Activated T-cell treated with anti-CD3 and anti-CD28 coated beads, Interleukin-2, amount 50 U/mL, for 72 hours (primary cell): Measurements from ENCODE around the gene UMODL1. TPM values are rescaled to one million over a fixed set of nuclear protein-coding genes. Genes with fewer than 3 reads are reported as not detected.

ENCODE experiments used
- ATAC-seq, 2 donors: fragments of 150-1000 bp; cut with Tn5 transposase; replicated peaks in 1 of 2; 2 replicates each; pipeline ENCODE4 v1.10.0; 2021; ENCODE audit warnings: moderate library complexity in 2 of 2, mild to moderate bottlenecking in 1 of 2
- DNase-seq, 2 donors: peaks; one replicate each; pipeline ENCODE4 v3.0.0; 2021 to 2022; ENCODE audit warnings: mixed read lengths in 1 of 2
- H3K27ac Mint-ChIP-seq: one replicate; pipeline ENCODE4 v1.8.0; 2022; ENCODE audit warnings: mild to moderate bottlenecking, moderate library complexity, mixed read lengths
- H3K27me3 Mint-ChIP-seq: one replicate; pipeline ENCODE4 v1.8.0; 2022; ENCODE audit warnings: low read depth, mixed read lengths
- H3K36me3 Mint-ChIP-seq, 2 donors: one replicate each; pipeline ENCODE4 v1.8.0; 2022; ENCODE audit warnings: mixed read lengths in 2 of 2, mild to moderate bottlenecking in 1 of 2; ENCODE audit not compliant: insufficient read depth in 2 of 2
- H3K4me1 Mint-ChIP-seq: one replicate; pipeline ENCODE4 v1.8.0; 2022; ENCODE audit warnings: low read depth, mixed read lengths
- H3K4me3 Mint-ChIP-seq, 2 donors: one replicate each; pipeline ENCODE4 v1.8.0; 2022; ENCODE audit warnings: mild to moderate bottlenecking in 2 of 2, mixed read lengths in 2 of 2, moderate library complexity in 2 of 2
- H3K9me3 Mint-ChIP-seq, 2 donors: one replicate each; pipeline ENCODE4 v1.8.0; 2022; ENCODE audit warnings: mixed read lengths in 2 of 2
- total RNA-seq, 2 donors: library from RNA; stranded (reverse); gene quantifications; one replicate each; pipeline ENCODE4 v1.2.3, GENCODE V29; 2022

UMODL1 gene
- total RNA-seq, 2 donors from 2014 or later, result 0.39 to 0.89 TPM

GRCh38 chr21:42032266-42032665 is 38.9 kb upstream of the UMODL1 start:
- H3K27ac Mint-ChIP-seq, result no peak overlapping the region
- H3K36me3 Mint-ChIP-seq, result no peaks in the 10 kb centered on the region
- H3K27me3 Mint-ChIP-seq, result no peaks in the 10 kb centered on the region
- no peaks in the 10 kb centered on the region for H3K4me1 Mint-ChIP-seq
- no peak overlapping the region for H3K4me3 Mint-ChIP-seq
- ATAC-seq, result no peak
- no peaks in the 10 kb centered on the region for H3K9me3 Mint-ChIP-seq
- no peak for DNase-seq

- no peaks in the 10 kb centered on the region for H3K36me3 Mint-ChIP-seq
- H3K4me1 Mint-ChIP-seq, result no peaks in the 10 kb centered on the region
- no peak overlapping the region for H3K4me3 Mint-ChIP-seq
- ATAC-seq (no peak), DNase-seq (no peak)
- H3K9me3 Mint-ChIP-seq, result no peaks in the 10 kb centered on the region
- H3K27me3 Mint-ChIP-seq, result no peaks in the 10 kb centered on the region
- no peak overlapping the region for H3K27ac Mint-ChIP-seq
Observed at GRCh38 chr21:42032968-42033367, 38.1 kb upstream of the UMODL1 start.

GRCh38 chr21:42036313-42036712 is 34.8 kb upstream of the UMODL1 start:
- no peak for DNase-seq
- no peaks in the 10 kb centered on the region for H3K9me3 Mint-ChIP-seq
- H3K36me3 Mint-ChIP-seq, result no peaks in the 10 kb centered on the region
- no peak overlapping the region for H3K4me3 Mint-ChIP-seq
- no peaks in the 10 kb centered on the region for H3K27me3 Mint-ChIP-seq
- H3K27ac Mint-ChIP-seq, result no peak overlapping the region
- H3K4me1 Mint-ChIP-seq, result no peaks in the 10 kb centered on the region
- no peak for ATAC-seq

GRCh38 chr21:42037516-42037915 is 33.6 kb upstream of the UMODL1 start:
- H3K27me3 Mint-ChIP-seq, result no peaks in the 10 kb centered on the region
- H3K4me1 Mint-ChIP-seq, result no peaks in the 10 kb centered on the region
- ATAC-seq (no peak), DNase-seq (no peak)
- no peaks in the 10 kb centered on the region for H3K9me3 Mint-ChIP-seq
- no peak overlapping the region for H3K4me3 Mint-ChIP-seq
- H3K36me3 Mint-ChIP-seq, result no peaks in the 10 kb centered on the region
- H3K27ac Mint-ChIP-seq, result no peak overlapping the region

GRCh38 chr21:42037943-42038342 is 33.2 kb upstream of the UMODL1 start:
- DNase-seq (no peak), ATAC-seq (no peak)
- H3K27ac Mint-ChIP-seq, result no peak overlapping the region
- no peak overlapping the region for H3K4me3 Mint-ChIP-seq
- no peaks in the 10 kb centered on the region for H3K27me3 Mint-ChIP-seq
- H3K4me1 Mint-ChIP-seq, result no peaks in the 10 kb centered on the region
- no peaks in the 10 kb centered on the region for H3K36me3 Mint-ChIP-seq
- no peaks in the 10 kb centered on the region for H3K9me3 Mint-ChIP-seq

- ATAC-seq (no peak), DNase-seq (no peak)
- H3K9me3 Mint-ChIP-seq, result no peaks in the 10 kb centered on the region
- no peaks in the 10 kb centered on the region for H3K27me3 Mint-ChIP-seq
- H3K4me1 Mint-ChIP-seq, result no peaks in the 10 kb centered on the region
- no peak overlapping the region for H3K4me3 Mint-ChIP-seq
- H3K27ac Mint-ChIP-seq, result no peak overlapping the region
- no peaks in the 10 kb centered on the region for H3K36me3 Mint-ChIP-seq
Observed at GRCh38 chr21:42038393-42038792, 32.7 kb upstream of the UMODL1 start.

GRCh38 chr21:42038826-42039425 is 32.2 kb upstream of the UMODL1 start:
- H3K27ac Mint-ChIP-seq, result no peak overlapping the region
- H3K4me3 Mint-ChIP-seq, result no peak overlapping the region
- ATAC-seq (no peak), DNase-seq (no peak)
- no peaks in the 10 kb centered on the region for H3K4me1 Mint-ChIP-seq
- H3K36me3 Mint-ChIP-seq, result no peaks in the 10 kb centered on the region
- no peaks in the 10 kb centered on the region for H3K27me3 Mint-ChIP-seq
- H3K9me3 Mint-ChIP-seq, result no peaks in the 10 kb centered on the region

GRCh38 chr21:42039470-42039901 is 31.6 kb upstream of the UMODL1 start:
- H3K27me3 Mint-ChIP-seq, result no peaks in the 10 kb centered on the region
- no peak overlapping the region for H3K4me3 Mint-ChIP-seq
- no peak for DNase-seq
- H3K27ac Mint-ChIP-seq, result no peak overlapping the region
- no peaks in the 10 kb centered on the region for H3K9me3 Mint-ChIP-seq
- no peaks in the 10 kb centered on the region for H3K36me3 Mint-ChIP-seq
- no peak for ATAC-seq
- no peaks in the 10 kb centered on the region for H3K4me1 Mint-ChIP-seq

GRCh38 chr21:42039911-42040351 is 31.2 kb upstream of the UMODL1 start:
- H3K9me3 Mint-ChIP-seq, result no peaks in the 10 kb centered on the region
- H3K27me3 Mint-ChIP-seq, result no peaks in the 10 kb centered on the region
- H3K36me3 Mint-ChIP-seq, result no peaks in the 10 kb centered on the region
- H3K27ac Mint-ChIP-seq, result no peak overlapping the region
- H3K4me3 Mint-ChIP-seq, result no peak overlapping the region
- H3K4me1 Mint-ChIP-seq, result no peaks in the 10 kb centered on the region
- DNase-seq (no peak), ATAC-seq (no peak)

GRCh38 chr21:42040411-42041180 is 30.5 kb upstream of the UMODL1 start:
- no peaks in the 10 kb centered on the region for H3K4me1 Mint-ChIP-seq
- H3K27ac Mint-ChIP-seq, result no peak overlapping the region
- no peaks in the 10 kb centered on the region for H3K36me3 Mint-ChIP-seq
- ATAC-seq, result no peak
- H3K4me3 Mint-ChIP-seq, result no peak overlapping the region
- no peaks in the 10 kb centered on the region for H3K9me3 Mint-ChIP-seq
- H3K27me3 Mint-ChIP-seq, result no peaks in the 10 kb centered on the region
- DNase-seq, result no peak

- H3K27me3 Mint-ChIP-seq, result no peaks in the 10 kb centered on the region
- DNase-seq (no peak), ATAC-seq (no peak)
- no peaks in the 10 kb centered on the region for H3K36me3 Mint-ChIP-seq
- H3K4me1 Mint-ChIP-seq, result no peaks in the 10 kb centered on the region
- H3K4me3 Mint-ChIP-seq, result no peak overlapping the region
- no peak overlapping the region for H3K27ac Mint-ChIP-seq
- no peaks in the 10 kb centered on the region for H3K9me3 Mint-ChIP-seq
Observed at GRCh38 chr21:42041246-42041645, 29.9 kb upstream of the UMODL1 start.

- ATAC-seq (no peak), DNase-seq (no peak)
- no peaks in the 10 kb centered on the region for H3K27me3 Mint-ChIP-seq
- H3K27ac Mint-ChIP-seq, result no peak overlapping the region
- no peaks in the 10 kb centered on the region for H3K36me3 Mint-ChIP-seq
- H3K4me3 Mint-ChIP-seq, result no peak overlapping the region
- H3K4me1 Mint-ChIP-seq, result no peaks in the 10 kb centered on the region
- H3K9me3 Mint-ChIP-seq, result no peaks in the 10 kb centered on the region
Observed at GRCh38 chr21:42041711-42042110, 29.4 kb upstream of the UMODL1 start.

- Mint-ChIP-seq H3K4me3 (no peak overlapping the region), H3K9me3 (no peaks in the 10 kb centered on the region), H3K4me1 (no peaks in the 10 kb centered on the region), H3K27ac (no peak overlapping the region), H3K36me3 (no peaks in the 10 kb centered on the region), H3K27me3 (no peaks in the 10 kb centered on the region)
- ATAC-seq, result no peak
- no peak for DNase-seq
Observed at GRCh38 chr21:42042651-42043050, 28.5 kb upstream of the UMODL1 start.
